ENCODE results near the gene SCART1. TPM values are rescaled to one million over a fixed set of nuclear protein-coding genes. Genes with fewer than 3 reads are reported as not detected.

The SCART1 gene
- total RNA-seq, 1 experiment from 2014 or later: 1.1 TPM

GRCh38 chr10:133420579-133420978, 33.2 kb upstream of the SCART1 start (continued):
- TF ChIP-seq FOXP4 (CRISPR knock-in tag; IDR thresholded peaks at IDR 0.05): no peak
- no peak for TF ChIP-seq ZNF416 (CRISPR knock-in tag; IDR thresholded peaks at IDR 0.05)
- no peak for TF ChIP-seq HMGXB4 (CRISPR knock-in tag; IDR thresholded peaks at IDR 0.05)

- H3K27ac Mint-ChIP-seq: no peak overlapping the region
Measured at GRCh38 chr10:133421336-133422222, 32.2 kb upstream of the SCART1 start.

More at GRCh38 chr10:133421336-133422222, 32.2 kb upstream of the SCART1 start:
- Mint-ChIP-seq H3K27me3 (ENCODE audit: low read depth) (peaks cover 14% of the 10 kb centered on the region), H3K36me3 (peaks cover 3% of the 10 kb centered on the region), H3K9me3 (no peaks in the 10 kb centered on the region), H3K4me1 (no peaks in the 10 kb centered on the region), H3K4me3 (no peak overlapping the region)
- no peak for ATAC-seq
- ChIA-PET CTCF (interaction anchor here (0.9 to 1.2 kb wide), 2 partner anchors 92 kb away, joined by 3 to 4 read pairs; no protein-coding TSS in a partner anchor), POLR2A (no interaction called here)
- DNase-seq (ENCODE audit: low spot score): no peak
- TF ChIP-seq ZSCAN18 (CRISPR knock-in tag; IDR thresholded peaks at IDR 0.05): no peak
- no peak for TF ChIP-seq ERG (CRISPR knock-in tag; IDR thresholded peaks at IDR 0.05)
- no peak for TF ChIP-seq FOXK1 (CRISPR knock-in tag; IDR thresholded peaks at IDR 0.05)
- TF ChIP-seq MXD4 (CRISPR knock-in tag; IDR thresholded peaks at IDR 0.05; ENCODE audit: borderline replicate concordance): no peak
- no peak for TF ChIP-seq ZNF138 (CRISPR knock-in tag; conservative IDR thresholded peaks at IDR 0.05)
- no peak for TF ChIP-seq ATF1 (CRISPR knock-in tag; IDR thresholded peaks at IDR 0.05)
- no peak for TF ChIP-seq AR (CRISPR knock-in tag; IDR thresholded peaks at IDR 0.05)
- no peak for TF ChIP-seq ZNF281 (CRISPR knock-in tag; IDR thresholded peaks at IDR 0.05)
- no peak for TF ChIP-seq GRHL2 (CRISPR knock-in tag; IDR thresholded peaks at IDR 0.05; ENCODE audit: insufficient replicate concordance, severe bottlenecking)
- no peak for TF ChIP-seq ZNF416 (CRISPR knock-in tag; IDR thresholded peaks at IDR 0.05)
- no peak for TF ChIP-seq CREB1 (CRISPR knock-in tag; IDR thresholded peaks at IDR 0.05)
- TF ChIP-seq PRRX2 (CRISPR knock-in tag; IDR thresholded peaks at IDR 0.05): no peak
- no peak for TF ChIP-seq ZNF532 (CRISPR knock-in tag; IDR thresholded peaks at IDR 0.05; ENCODE audit: borderline replicate concordance)
